HS-27A (cell line): ENCODE data around the gene MYO15B.
A peak's percentile ranks its signal among the peaks of the same experiment; 100 is the strongest.
"Not testable (repeated sequence)": the region's sequence is repeated elsewhere in the genome, so short reads cannot be mapped to it uniquely, and the experiment has no call there.

ENCODE experiments used
- DNase-seq: peaks from one replicate; pipeline ENCODE4 v3.0.0-alpha.2; 2012; ENCODE audit warnings: low read depth, missing footprints

Gene MYO15B

DNA sequence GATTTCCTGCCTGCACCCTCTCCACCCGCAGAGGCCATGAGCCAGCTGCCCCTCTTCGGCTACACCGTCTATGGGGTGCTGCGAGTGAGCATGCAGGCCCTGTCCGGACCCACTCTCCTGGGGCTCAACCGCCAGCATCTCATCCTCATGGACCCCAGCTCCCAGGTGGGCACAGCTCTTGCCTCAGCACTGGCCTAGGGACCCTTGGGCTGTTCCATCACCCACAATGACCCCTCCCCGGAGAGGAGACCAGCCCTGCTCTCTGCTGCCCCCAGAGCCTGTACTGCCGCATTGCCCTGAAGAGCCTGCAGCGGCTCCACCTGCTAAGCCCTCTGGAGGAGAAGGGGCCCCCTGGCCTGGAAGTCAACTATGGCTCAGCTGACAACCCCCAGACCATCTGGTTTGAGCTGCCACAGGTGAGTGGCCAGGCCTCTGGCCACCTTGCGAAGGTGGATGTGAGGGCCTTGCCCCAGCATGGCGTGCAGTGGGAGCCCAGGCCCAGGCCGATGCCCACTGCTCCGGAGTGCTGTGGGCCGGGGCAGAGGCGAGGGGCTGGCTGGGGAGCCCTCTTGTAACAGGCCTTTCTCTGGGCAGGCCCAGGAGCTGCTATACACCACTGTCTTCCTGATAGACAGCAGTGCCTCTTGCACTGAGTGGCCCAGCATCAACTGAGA is 38.4 kb downstream of the MYO15B start:
- no peak for DNase-seq

DNA sequence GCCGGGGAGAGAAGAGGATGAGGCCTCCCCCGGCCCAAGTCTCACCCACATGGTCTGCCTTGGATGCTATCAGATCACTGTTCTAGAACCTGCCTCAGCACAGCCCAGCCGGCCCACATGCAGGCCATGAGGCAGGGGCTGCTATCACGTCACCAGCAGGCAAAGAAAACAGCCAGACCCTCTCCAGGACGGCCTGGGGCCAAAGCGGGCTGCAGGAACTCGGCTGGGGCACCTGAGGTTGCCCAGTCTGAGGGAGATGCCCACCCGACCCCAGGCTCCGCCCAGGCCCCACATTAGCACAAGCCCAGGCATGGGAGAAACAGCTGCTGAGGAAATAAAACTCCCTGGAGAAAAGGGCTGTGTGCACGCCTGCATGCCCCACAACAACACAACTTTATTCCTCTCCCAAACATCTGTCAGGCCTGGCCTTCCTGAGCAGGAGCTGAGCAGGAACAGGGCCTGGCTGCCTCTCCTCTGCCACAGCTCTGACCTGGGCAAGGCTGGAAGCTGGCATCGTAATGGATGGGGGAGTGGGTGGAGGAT is 39.0 kb downstream of the MYO15B start:
- DNase-seq, result no peak

DNA sequence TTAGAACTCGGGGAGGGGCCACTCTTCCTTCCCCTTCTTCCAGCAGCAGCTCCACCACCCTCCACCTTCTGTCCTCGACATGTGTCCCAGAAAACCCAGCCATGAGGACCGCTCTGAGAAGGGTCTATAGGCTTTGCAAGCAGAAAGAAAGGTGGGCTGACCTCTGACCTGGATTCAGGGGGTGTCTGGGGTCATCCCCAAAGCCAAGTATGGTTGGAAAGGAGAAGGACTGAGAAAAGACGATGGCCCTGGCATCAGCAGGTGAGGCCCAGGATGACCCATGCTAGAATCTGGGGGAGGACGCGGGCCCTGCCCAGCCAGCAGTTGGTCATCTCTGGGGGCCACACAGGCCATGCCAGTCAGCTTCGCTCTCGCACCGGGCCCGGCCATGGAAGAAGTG is 39.5 kb downstream of the MYO15B start:
- no peak for DNase-seq

DNA sequence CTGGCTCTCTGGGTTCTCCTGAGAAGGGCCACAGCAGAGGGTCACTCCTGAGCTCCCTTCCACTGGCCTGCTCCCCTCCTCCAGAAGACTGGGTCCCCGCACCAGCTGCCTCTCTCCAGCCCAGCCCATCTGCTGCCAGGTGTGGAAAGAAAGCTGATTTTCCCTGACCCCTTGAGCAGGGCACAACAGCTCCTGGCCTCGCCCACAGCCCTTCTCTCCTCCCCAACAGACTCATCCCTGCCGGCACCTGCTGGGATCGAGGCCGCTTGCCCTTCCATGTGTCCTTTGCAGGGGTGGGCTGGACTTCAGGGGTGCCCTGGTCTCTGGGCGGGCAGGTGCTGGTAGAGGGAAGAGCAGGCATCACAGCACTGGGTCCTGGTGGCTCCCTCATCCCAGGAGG is 40.8 kb downstream of the MYO15B start:
- no peak for DNase-seq

DNA sequence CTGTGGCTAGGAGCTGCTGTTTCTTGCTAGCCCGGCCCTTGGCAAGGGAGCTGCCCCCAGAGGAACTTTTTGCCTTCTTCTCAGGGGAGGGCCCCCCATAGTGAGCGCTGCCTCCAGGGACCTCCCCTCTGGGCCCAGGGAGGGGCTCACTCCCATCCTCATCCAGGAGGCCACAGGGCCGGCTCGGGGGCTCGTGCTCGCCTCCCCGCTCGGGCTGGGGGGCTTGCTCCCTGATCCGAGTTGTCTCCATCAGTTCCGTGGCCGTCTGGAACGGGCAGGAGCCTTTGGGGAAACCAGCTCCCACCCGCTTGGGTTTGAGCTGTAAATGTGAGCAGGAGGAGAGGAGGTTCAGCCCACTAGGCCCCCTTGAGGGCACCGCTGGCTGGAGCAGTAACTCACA is 41.6 kb downstream of the MYO15B start:
- DNase-seq, result no peak

DNA sequence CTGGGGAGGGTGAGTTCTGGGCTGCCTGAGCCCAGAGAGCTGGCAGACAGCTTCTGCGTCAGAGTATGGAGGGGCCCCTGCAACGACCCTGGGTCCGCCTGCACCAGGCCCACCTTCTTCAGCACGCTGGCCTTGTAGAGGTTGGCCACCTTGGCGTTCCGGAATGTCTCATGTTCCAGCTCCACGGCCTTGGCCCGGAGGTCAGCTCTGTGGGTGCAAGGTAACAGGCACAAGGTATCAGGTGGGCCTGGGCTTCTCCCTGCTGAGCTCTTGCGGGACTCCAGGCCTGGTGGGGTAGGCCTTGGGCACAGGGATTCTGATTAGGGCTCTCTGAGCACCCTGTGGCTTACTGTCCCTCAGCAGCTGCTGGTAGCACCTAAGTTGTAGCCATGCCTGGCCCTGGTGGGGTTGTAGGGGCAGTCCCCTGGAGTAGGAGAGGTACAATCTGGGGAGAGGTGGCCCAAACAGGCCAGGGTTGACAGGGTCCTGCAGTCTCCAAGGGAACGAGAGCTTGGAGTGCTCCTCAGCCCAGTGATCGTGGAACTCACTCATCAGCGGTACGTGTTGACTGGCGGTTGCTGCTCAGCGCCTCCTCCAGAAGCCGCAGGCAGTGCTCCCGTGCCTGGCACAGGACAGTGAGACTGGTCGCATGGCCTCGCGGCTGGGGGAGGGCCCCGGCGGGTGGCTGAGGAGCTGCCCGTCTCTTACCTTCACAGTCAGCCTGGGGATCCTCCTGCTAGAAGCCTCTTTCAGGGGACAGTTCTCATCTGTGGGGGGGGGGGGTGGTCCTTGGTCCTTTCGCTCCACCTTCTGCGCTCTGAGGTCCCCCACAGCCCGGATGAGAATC is 42.7 kb downstream of the MYO15B start:
- no peak for DNase-seq

DNA sequence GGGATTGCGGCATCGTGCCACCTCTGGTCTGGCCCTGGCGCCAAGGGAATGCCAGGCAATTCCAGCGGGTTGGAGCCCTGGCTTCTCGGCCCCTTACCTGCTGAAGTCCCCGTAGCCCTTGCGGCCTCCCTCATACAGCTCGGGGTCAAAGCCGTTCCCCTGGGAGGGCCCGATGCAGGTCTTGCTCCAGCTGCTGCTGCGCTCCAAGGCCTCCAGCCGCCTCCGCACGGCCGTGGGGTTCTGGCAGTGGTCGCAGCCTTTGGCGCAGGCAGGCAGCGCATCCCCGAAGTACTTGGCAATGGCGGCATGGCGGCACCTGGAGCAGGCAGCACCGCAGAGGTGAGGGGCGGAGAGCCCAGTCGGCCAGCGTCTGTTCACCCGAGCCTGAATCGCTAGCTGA is 43.8 kb downstream of the MYO15B start:
- no peak for DNase-seq

DNA sequence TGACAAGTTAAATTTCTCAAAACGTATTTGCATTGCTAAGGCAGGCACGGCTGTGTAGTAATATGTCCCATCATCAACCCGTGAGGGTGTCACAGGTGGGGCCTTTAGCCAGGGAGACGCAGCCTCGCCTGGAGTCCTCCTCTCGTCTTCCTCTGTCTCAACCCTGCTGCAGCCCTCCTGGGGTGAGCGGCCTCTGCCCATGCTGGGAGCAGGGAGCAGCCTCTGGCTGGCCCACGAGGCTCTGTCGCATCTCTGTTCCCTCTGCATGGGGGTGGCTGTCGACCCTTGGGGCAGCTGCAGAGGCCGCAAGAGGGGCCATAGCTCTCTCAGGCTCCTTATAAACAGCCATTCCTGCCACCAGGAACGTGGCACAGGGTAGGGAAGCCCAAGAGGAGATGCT is 44.8 kb downstream of the MYO15B start:
- no peak for DNase-seq

DNA sequence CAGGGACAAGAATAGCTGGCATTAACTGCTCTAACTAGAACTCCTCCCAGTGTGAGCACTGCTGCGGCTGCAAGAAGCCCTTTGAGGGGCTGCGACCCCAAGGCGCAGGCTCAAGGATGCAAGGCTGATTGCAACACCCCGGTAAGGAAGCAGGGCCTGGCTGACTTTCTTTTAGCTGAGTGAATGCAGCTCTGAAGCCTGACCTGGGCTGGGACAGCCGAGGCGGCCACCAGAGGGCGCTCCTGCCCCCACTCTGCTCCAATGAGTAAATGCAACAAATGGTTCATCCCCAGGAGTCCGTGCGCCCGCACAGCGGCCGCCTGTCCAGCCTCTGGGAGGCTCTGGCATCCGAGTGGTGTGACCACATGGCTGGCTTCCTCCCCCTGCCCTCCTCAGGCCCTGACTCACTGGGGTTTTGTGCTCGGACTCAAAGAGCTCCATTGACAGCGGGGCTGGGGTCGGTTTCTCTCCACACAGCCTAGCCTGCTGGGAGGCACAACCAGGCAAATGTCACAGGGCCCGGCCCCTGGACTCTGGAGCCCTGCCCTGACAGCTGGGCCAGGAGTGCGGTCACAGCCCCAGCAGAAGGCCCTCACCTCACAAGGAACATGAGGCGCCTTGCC is 45.4 kb downstream of the MYO15B start, which contains the start of gene SMIM5:
SMIM5 (plus strand) TSS at position 572 of the 623 bp plus-strand sequence. CDS start 6,768 bp downstream, outside the sequence.
- DNase-seq, result peak; percentile 22

DNA sequence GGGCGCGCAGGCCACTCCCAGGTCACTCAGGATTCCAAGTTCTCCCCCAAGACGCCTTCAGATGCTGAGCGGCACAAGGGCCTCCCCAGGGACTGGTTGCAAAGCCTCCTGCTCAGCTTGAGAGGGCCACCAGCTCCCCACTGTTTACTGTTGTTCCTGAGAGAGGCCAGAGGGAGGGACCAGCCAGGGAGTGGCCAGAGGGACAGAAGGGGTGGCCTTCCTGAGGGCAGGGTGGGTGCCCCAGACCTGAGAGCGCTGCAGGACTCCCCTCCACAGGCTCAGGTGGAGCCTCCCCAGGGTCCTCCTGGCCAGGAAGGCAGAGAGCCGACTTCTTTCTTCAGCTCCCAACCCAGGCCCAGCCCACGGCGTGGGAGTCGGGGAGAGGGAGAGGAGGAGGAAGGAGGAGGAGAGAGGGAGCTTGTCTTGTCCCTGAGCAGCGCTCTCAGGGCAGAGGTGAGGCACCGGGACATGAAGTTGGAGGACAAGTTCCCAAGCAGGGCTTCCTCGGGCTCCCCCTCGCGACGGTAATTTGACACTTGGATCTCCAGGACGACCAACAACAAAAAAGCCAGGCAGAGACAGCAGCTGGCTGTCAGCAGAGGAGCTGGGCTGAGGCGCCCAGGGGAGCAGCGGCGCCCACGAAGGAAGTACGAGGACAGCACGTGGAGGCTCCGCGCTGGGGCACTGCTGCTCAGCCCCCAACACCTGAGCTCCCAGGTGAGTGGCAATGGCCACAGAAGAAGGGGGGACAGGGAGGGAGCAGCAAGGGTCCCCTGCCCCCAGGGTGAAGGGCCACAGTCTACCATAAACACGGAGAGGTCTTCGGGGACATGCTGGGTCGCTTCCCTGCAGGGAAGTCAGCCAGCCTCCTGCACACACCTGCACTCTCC is 46.1 kb downstream of the MYO15B start:
- DNase-seq, result peak; percentile 45

DNA sequence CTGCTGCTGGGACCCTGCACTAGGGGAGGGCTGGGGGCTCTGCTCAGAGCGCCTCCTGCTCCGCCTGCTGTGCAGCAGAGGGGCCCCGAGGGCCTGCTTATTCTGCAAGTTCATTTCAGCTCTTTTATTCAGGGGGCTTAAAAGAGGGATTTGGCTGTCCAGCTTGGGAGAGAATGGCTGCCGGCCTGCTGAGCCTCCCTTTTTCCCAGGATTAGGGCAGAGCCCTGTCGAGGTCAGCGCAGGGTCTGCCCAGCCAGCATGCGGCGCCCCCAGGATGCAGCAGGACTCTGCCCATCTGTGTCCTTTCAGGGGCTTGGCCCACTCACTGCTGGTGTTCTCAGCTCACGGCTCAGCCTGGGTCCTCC is 46.8 kb downstream of the MYO15B start:
- DNase-seq, result no peak

DNA sequence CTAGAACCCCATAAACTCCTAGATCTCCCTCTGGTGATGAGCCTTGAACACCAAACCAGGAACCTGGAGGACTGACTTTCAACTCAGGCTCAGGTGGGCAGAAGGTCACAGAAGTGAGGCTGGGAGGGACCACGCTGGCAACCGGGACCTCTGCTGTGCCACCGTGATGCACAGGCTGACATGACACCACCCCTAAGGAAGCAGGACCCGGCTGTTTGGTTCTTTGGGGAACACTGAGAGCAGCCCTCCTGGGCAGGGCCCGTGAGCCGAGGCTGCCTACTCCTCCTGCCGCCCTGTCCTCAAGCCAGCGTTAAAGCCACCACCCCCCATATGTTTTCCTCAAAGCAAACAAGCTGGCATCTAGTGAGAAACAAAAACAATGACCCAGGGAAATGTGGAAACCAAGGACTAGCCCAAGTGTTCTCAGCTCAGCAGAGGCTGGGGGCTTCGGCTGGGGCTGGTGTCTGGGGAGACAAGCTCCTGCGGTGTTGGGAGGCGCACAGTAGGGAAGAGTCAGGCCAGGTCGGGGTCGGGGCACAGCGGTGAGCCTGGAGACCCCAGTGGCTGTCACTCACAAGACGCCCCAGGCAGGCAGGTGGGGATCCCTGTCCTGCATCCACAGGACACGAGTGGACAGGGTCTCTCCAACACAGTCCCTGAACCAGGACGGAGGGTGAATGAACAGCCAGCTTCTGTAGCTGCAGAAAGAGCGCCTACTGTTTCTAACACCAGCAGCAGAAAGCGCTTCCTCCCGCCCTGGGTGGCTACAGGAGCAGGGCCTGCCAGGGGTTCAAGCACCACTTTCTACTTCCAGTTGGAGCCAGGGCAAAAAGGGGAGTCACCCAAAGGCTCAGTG is 47.4 kb downstream of the MYO15B start:
- no peak for DNase-seq

DNA sequence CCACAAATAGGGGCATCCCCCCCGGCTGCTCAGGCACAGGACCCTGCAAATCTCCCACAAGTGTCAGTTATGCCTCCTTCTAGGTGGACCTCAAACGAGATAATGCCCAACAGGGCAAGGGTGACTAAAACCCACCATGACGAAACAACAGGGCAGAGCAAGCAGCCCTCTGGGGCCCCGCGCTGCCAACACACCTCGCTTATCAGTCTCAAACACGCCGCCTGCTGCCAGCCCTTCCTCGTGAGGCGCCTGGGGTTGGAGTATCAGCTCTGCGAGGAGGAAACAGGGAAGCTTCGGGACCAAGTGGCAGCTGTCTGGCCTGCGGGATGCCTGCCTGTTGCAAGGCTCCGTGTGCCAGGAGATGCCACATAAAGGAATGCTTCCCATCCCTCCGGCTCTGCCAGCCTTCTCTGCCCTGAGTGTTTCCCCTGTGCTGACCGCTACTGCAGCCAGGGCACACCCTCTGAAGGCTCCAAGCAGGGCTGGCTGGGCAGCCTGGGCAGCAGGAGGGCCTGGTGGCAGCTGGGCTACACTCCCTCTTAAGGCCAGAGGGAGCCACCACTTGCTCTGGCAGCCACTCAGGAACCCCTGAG is 48.1 kb downstream of the MYO15B start:
- DNase-seq, result no peak

DNA sequence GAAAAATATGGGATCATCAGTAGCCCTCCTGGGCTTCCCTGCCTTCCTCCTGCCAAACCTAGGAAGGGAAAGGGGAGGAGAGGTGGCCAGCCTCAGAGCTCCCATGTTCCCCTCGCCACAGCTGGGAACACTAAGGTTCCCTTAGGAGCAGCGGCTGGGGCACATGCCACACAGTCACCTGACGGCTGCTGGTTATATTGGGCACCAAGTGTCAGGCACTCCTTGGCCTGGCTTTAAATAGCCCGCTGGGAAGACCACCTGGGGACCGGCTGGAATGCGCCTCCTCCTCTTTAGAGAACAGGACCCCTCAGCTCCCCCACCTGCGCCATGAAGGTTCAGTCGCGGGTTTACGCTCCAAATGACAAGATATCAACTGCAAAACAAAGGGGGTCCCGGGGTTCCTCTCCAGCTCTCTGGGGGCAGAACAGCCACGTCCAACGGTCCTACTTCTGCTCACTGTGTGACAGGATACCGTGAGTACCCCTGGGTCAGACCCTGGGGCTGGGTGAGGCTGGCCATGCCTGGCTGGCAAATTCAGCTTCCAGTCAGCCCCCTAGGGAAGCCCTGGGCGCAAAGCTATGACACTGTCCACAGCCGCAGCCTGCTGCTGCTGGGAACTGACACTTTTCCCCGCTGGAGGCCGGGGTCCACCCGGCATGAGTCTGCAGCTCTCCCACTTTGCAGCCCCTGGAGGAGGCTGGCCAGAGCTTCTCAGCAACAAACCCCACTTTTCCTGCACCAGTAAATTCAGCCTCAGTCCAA is 49.0 kb downstream of the MYO15B start:
- DNase-seq, result no peak

DNA sequence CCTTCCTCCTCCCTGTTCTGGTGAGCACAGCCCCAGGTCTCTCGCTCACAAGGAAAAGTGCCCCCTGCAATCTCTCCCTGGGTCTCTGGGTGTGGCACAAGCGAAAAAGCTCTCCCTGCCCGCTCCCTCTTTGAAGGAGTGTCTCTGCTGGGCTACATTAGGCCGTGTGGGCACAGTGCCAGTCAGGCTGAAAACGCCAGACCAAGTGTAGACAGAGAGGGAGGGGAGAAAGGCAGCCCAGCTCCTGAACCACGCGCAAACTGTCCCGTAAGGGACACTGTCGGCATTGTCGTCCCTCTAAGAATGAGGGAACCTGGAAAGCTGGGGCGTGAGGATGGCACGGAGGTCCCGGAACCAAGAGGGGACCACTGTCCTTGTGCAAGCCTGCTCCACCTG is 49.5 kb downstream of the MYO15B start:
- DNase-seq, result no peak

DNA sequence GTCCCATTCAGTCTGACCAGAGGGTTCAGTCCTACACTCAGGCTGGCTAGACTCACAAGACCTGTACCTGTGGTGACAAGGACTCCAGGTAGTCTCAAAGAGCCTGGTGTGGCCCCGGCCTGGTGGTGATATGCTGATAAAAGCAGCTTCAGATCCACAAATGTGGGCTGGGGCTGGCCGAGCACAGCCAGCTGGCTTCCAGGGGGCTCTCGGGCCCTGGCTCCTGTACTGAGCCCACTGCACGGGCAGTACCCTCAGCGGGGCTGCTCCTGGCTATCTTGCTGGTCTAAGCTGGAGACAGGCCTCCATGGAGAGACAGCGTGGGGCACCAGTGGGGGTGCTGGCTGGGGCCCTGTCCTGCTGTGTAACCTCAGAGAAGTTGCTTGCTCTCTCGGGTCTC is 50.0 kb downstream of the MYO15B start:
- no peak for DNase-seq

DNA sequence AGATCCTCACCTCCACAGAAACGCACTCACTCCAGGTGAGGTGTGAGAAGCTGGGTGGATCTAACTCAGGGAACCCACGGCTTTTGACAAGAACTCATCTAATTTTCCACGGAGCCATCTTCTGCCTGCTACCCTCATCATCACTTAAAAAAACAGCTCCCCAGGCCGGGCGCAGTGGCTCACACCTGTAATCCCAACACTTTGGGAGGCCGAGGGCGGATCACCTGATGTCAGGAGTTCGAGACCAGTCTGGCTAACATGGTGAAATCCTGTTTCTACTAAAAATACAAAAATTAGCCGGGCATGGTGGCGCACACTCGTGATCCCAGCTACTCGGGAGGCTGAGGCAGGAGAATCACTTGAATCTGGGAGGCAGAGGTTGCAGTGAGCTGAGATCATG is 50.4 kb downstream of the MYO15B start:
- not testable (repeated sequence) for DNase-seq

DNA sequence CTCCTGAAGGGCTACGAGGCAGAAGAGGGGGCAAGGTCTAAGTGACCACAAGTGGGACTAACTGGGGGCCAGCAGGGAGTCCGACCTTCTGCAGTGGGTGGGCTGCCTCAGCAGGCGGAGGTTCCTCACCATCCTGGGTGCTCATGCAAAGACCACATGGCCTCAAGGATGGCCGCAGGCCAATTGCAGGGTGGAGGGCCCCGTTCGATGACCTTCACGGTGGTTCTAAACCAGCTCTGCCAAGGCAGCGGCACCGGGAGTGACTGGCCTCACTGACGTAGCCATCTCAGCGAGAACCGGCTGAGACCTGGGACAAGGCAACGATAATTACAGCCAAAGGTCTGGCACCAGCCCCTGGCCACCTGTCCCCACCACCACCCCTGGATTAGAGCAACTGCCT is 51.3 kb downstream of the MYO15B start:
- no peak for DNase-seq

DNA sequence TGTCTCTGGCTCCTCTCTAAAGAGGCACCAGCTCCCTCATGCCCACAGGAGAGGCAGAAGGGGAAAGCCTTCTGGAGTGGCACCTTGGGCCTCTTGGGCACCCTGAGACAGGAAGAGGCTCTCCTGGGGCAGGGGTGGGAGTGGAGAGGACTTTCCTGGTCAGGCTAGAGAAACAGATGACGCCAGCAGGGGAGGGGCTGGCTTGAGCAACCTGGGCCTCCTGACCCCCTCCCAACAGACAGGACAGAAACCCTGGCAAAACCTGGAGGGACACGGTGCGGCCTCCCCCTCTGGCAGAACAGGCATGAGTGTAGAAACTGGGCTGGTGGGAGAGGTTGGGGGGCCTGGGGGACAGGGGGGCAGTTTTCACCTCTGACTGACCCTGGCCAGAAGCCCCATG is 51.7 kb downstream of the MYO15B start:
- DNase-seq, result no peak
